Stimulated activated CD4-positive, alpha-beta T cell treated with anti-CD3 and anti-CD28 coated beads, TNF-alpha, amount 100 ng/mL, for 4 hours (primary cell): ENCODE results near the gene NUS1.
"Not testable (repeated sequence)": the region's sequence is repeated elsewhere in the genome, so short reads cannot be mapped to it uniquely, and the experiment has no call there.

Experiments
- DNase-seq, 3 experiments: peaks; one replicate each; pipeline ENCODE4 v3.0.0-alpha.2; 2020; ENCODE audit warnings: low read depth in 3 of 3

Gene NUS1

DNA sequence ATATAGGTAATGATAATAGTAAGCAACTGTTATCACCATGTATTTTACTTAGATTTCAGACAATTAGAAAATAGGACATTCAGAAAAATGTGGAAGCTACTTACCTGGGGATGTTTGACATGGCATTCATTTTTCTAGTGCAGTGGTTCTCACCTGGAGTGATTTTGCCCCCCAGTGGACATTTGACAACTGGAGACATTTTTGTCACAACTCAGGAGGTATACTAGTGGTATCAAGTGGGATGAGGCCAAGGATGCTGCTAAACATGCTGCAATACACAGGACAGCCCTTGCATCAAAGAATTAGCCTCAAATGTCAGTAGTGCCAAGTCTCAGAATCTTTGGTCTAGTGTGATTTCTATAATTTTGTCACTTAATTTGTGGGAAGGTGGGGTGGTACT is 36.1 kb downstream of the NUS1 start:
- no peak for DNase-seq

DNA sequence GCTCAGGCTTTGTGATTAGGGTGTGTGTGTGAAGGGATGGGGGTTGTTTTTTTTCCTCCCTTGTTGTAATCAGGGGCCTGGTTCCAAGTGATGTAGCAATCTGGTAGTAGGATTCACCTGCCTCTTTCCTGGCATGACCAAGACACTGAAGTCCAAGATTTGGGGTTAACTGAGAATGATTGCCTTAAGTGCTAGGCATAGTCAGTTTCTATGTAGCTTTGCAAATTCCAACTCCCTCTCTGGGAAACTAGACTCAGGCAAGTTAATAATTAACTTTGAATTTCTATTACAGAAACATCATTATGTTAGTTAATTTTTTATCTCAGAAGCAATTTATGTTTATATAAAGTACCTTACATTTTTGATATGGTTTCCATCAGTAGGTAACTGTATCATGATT is 43.6 kb downstream of the NUS1 start:
- DNase-seq = no peak

DNA sequence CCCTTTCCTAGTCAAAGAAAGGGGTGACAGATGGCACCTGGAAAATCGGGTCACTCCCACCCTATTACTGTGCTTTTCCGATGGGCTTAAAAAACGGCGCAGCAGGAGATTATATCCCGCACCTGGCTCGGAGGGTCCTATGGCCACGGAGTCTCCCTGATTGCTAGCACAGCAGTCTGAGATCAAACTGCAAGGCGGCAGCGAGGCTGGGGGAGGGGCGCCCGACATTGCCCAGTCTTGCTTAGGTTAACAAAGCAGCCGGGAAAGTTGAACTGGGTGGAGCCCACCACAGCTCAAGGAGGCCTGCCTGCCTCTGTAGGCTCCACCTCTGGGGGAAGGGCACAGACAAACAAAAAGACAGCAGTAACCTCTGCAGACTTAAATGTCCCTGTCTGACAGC is 46.3 kb downstream of the NUS1 start:
- not testable (repeated sequence) for DNase-seq

DNA sequence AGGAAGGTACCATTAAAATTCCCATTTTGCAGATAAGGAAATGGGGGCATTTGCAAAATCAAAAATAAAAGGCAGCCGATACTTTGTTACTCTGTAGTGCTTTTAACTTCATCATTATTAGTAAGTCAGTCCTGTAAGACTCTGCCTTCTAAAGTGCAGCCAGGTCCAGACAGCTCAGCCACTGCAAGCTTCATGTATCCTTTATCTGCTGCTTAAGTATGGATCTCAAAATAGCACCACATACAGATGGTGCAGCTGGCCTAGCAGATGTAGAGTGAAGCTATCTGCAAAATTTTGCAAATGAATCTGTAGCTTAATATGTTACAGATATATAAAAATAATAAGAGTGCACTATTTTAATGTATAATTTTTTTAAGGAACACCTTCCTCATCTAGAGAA is 53.4 kb downstream of the NUS1 start:
- DNase-seq = no peak

DNA sequence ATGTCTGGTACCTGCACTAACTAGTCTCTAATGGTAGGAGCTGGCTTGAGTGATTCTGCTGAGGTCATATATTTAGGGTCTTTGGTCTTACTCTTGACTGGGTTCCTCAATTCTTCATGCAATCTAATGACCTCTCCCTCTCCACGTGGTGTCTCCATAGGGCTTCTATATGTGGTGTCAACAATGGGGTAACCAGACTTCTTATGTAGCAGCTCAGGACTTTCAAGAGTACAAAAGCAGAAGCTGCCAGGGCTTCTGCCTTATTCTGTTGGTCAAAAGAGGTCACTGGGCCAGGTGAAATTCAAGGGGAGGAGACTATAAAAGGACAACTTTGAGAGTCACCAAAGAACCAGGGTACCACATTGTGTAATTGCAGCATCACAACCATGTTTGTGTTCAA is 54.3 kb downstream of the NUS1 start:
- DNase-seq = no peak

DNA sequence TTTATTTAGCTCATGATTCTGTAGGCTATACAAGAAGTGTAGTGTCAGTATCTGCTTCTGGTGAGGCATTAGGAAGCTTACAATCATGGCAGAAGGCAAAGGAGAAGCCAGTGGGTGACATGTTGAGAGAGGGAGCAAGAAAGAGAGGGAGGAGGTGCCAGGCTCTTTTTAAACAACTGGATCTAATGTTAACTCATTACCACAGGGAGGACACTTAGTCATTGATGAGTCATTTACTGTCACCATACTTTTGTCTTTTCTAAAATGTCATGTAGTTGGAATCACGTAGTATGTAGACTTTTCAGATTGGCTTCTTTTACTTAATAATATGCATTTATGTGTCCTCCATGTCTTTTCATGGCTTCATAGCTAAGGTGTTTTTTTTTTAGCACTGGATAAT is 58.1 kb downstream of the NUS1 start:
- DNase-seq = no peak

DNA sequence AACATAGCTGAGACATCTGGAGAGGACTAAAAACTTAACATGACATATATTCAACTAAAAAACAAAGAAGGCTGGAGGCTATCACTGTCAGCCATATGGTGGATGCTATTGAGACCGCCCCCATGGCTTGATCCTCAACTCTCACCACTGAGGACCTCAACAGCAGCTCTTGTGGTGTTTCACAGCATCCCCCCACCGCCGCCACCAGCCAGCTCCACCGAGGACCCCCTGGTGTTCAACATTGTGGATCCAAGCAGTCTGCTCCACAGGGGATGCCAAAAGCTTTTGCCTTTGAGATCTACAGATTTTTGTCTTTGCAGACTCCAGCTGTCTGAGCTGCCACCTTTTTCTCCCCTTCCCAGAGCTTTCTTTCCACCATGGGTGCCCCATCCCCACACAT is 64.6 kb downstream of the NUS1 start:
- DNase-seq = no peak

DNA sequence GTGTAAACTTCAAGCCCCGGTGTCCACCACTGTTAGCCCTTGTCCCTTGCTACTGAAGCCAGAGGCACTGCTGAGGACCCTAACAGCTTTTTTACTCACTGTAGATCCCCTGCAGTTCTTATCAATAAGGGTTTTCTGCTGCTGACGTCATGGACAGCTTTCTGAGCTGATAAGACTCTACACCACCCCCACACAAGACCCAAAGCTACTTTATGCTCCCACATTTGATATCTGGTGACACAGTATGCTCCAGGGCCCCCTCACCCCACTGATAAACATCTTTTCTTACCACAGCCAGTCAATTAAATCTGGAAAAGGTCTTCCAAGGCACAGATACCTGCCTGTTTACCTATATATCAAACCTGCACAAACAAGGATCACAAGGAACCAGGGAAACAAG is 65.3 kb downstream of the NUS1 start:
- DNase-seq = no peak

DNA sequence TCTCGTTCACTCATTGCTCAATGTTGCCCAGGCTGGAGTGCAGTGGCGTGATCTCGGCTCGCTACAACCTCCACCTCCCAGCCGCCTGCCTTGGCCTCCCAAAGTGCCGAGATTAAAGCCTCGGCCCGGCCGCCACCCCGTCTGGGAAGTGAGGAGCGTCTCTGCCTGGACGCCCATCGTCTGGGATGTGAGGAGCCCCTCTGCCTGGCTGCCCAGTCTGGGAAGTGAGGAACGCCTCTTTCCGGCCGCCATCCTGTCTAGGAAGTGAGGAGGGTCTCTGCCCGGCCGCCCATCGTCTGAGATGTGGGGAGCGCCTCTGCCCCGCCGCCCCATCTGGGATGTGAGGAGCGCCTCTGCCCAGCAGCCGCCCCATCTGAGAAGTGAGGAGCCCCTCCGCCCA is 75.4 kb downstream of the NUS1 start:
- DNase-seq = not testable (repeated sequence)
